Measurements from ENCODE around the gene ZNF778.

DNA sequence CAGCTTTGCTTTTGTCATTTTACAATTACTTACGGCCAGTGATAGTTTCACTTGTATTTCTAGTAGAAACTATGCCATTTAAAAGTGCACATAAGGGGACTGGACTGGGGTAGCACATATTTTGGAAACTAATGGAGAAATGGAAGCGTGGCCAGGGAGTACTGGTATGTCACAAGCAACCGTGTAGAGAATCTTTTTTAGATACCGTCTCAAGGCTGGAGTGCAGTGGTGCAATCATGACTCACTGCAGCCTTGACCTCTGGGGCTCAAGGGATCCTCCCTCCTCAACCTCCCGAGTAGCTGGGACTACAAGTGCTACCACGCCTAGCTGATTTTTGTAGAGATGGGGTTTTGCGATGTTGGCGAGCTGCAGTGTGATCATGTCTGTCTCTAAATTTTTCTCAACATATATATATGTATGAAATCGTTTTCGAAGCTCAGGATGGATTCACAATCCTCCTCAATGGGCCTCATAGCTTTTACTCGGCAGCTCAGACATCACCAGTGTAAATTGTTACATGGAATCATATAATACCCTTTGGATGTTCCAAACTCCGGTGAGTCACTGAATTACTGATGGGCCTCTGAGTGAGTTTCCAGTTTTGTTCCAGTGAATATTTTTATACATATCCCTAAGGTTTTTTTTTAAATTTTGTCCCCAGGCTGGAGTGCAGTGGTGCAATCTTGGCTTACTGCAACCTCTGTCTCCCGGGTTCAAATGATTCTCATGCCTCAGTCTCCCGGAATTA lies 51.7 kb downstream of the ZNF778 start:
- no peak for TF ChIP-seq EZH2phosphoT487 (conservative IDR thresholded peaks at IDR 0.05; ENCODE audit: low read length)
- TF ChIP-seq, protein P1, sequence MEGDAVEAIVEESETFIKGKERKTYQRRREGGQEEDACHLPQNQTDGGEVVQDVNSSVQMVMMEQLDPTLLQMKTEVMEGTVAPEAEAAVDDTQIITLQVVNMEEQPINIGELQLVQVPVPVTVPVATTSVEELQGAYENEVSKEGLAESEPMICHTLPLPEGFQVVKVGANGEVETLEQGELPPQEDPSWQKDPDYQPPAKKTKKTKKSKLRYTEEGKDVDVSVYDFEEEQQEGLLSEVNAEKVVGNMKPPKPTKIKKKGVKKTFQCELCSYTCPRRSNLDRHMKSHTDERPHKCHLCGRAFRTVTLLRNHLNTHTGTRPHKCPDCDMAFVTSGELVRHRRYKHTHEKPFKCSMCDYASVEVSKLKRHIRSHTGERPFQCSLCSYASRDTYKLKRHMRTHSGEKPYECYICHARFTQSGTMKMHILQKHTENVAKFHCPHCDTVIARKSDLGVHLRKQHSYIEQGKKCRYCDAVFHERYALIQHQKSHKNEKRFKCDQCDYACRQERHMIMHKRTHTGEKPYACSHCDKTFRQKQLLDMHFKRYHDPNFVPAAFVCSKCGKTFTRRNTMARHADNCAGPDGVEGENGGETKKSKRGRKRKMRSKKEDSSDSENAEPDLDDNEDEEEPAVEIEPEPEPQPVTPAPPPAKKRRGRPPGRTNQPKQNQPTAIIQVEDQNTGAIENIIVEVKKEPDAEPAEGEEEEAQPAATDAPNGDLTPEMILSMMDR (IDR thresholded peaks at IDR 0.05; ENCODE audit: insufficient read depth, low read length, poor library complexity, severe bottlenecking): no peak
